Stimulated activated CD4-positive, alpha-beta T cell treated with anti-CD3 and anti-CD28 coated beads, Interleukin-1b, Interleukin-23, amount 100 ng/mL, for 24 hours (primary cell): ENCODE measurements around the gene DNAH3.
"Not testable (repeated sequence)": the region's sequence is repeated elsewhere in the genome, so short reads cannot be mapped to it uniquely, and the experiment has no call there.

ENCODE experiments used
- DNase-seq, 4 experiments: peaks; one replicate each; pipeline ENCODE4 v3.0.0-alpha.2; 2020; ENCODE audit warnings: low read depth in 4 of 4, low spot score in 1 of 4

Gene DNAH3

DNA sequence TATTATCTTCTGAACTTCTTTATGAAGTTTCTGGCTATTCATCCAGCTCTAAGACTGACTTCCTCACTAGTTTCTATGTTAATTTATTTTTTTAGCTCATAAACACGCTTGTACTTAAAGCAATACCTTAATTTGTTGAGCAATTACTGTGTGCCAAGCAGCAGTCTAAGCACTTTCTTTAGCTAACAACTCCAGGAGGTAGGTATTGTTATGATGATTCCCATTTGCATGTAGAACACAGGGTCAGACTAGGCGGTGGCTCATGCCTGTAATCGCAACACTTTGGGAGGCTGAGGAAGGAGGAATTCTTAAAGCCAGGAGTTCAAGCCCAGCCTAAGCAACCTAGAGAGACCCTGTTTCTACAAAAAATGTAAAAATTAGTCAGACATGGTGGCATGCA, 19.8 kb downstream of the DNAH3 start:
- no peak for DNase-seq

DNA sequence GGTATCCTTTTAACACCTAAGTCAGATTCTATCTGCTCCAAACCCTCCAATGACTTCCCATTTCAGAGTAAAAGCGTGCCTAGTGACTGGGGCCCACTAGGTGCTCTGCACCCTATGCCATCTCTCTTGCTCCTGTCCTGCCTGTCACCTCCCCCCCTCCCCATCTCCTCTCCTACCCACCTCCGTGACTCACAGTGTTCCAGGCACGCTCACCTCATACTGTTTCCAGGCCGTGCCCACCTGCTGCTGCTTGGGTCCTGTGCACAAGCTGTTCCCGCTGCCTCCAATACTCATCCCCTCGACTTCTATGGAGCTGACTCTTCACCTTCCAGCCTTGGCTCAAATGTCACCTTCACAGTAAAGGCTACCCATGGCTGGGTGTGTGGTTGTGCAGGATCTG, 21.7 kb downstream of the DNAH3 start:
- no peak for DNase-seq

DNA sequence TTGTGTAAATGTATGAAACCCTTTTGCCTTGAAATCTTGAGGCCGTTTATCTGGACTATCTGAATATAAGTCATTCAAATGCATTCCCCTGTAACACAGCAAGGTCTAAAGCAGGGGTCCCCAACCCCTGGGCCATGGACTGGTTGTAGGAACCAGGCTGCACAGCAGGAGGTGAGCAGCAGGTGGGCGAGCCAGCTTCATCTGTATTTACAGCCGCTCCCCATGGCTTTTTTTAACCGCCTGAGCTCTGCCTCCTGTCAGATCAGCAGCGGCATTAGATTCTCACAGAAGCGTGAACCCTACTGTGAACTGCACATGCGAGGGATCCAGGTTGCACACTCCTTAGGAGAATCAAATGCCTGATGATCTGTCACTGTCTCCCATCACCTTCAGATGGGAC, 24.1 kb downstream of the DNAH3 start:
- DNase-seq = no peak

DNA sequence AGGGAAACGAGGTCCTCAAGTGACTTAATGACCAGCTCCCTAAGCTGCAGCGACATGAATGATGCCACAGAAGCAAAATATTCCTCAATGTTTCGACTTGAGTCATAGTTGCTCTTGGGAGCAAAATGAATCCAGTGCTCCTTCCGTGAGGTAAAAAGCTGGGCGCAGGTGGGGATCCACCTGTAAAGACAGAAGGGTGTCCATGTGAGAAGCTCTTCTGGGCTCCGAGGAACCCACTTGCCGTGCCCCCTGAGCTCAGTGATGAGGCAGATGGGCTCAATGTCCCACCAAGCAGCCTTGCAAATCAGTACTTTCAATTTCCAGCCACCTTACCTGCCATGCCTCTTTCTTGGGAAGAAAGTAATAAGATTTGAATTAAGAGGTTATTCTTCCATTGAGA, 25.5 kb downstream of the DNAH3 start:
- DNase-seq = no peak

DNA sequence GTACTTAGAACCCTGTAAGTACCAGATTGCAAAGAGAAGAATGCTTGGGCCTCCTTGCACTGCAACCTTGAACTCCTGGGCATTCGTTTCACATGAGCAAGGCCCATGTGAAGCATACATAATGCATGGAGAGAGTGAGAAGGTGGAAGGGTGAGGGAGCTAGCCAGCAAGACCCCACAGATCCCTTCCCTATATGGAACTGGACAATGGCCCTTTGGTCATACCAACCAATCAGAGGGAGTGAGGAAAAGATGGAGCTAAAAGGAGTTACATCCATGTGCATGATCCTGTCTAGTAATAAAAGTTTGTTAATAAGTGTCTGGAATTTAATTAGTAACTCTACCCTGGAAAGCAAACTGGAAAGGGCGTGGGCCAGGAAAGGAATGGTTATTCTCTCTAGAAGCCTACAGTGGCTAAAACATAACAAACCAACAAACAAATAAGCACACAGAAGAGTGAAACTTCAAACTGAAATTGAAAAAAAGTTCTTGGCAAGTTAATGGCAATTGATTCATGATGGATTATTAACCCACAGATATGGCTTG, 29.6 kb downstream of the DNAH3 start:
- no peak for DNase-seq

DNA sequence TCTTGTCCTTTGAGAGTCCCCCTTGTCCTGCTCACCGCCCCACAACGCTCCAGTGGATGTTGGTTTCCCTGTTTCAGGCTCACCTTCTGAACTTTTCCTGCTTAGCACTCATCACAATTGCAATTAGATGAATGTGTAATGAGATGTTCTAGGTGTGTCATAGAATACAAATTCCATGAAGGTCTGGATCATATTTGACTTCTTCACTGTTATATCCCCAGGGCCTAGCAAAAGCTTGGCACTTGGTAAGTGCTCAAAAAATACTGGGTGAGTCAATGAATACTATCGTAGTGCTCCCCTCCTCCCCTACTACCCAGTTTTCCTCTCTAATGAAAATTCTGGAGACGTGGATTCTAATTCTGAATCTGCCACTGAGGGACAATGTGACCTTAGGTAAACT, 33.1 kb downstream of the DNAH3 start:
- no peak for DNase-seq

DNA sequence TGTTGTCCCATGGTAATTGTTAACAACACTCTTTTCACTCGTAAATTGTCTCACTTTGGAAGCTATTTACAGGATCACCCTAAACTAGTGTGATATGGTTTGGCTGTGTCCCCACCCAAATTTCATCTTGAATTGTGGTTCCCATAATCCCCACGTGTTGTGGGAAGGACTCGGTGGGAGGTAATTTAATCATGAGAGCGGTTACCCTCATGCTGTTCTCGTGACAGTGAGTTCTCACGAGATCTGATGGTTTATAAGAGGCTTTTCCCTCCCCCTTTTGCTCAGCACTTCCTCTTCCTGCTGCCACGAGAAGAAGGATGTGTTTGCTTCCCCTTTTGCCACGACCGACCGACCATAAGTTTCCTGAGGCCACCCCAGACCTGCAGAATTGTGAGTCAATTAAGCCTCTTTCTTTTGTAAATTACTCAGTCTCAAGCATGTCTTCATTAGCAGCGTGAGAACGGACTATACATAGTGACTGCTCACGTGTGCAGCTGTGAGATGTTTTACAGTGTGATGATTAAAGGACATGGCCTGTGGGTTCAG, 34.4 kb downstream of the DNAH3 start:
- DNase-seq = no peak

DNA sequence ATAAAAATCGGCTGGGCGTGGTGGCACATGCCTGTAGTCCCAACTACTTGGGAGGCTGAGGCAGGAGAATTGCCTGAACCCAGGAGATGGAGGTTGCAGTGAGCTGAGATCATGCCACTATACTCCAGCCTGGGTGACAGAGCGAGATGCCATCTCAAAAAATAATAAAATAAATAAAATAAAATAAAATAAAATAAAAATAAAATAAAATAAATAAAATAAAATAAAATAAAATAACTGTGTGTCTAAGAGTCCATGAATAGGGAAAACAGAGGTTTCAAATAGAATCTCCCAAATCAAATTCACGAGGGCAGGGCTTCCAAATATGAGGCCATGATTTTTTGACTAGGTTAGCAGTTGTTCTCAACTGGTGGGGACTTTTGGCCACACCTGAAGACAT, 35.1 kb downstream of the DNAH3 start:
- DNase-seq = not testable (repeated sequence)

DNA sequence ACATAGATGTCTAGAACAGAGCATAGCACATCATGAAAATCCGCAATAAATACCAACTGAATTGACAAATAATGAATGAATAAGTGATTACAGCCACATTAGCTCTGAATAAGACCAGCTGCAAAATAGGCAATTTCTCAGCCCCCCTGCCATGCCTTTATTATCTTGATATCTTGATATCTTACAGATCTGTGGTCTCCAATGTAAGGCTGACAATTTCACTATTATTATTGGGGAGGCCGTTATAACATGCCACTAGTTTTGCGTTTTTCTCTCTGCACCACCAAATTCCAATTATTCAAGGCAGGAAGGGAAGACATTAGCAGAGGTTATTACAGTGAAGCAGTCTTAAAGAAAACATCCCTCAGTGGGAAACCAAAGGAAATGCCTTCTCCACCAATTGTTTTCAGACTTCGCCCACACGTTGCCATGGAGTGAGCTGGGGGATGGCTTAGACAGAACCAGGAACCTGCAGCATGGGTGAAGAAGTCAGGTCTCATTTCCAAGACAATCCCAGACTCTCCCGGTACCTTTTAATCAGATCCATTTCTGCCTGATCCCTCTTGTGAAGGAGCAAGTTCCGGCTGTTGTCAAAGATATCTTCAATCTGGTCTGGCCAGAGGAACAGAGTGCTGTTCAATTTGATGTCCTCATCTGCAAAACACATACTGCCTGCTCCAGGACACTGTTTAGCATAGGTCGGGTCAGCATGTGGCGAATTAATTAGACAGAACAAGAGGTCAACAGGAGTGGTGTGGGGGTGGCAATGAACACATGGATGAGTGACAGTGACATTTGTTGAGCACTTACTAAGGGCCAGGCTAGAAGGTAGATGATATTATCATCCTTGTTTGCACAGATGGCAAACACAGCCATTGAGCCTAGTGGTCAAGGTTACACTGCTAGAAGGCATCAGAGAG, 46.4 kb downstream of the DNAH3 start:
- no peak for DNase-seq

DNA sequence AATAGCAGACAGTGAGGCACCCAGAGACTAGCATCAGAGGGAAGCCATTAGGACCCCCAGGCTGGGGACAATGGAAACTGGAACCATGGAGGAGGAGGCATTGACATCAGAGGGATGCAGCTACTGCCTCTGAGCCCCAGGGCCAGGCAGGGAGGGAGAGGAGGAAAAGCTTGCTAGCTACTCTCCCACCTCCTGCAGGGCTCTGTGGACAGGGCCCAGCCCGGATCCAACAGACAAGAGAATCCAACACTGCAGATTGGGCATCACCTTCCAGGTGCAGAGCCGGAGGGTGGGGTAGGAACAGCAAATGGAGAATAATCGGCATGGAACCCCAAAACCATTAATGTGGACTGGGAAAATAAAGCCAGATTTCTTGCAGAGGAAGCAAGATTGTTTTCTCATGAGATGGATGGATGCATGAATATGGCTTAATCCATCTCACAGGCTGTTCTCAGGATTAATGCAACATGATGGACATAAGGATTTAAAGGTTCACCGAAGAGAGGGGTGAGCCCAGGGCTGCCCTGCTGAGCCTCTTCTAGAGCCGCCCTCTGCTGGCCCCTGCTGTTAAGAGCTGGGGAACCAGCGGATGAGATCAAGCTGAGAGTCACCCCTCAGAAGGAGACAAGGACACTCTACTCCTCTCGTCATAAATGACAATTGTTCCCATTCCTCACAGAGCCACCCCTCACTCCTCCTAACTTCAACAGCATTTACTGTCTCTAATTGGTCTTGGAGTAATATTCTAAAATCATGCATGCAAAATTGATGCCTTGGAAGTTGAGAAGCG, 48.8 kb downstream of the DNAH3 start:
- DNase-seq = peak in 1 of 4 experiments; percentile 12

DNA sequence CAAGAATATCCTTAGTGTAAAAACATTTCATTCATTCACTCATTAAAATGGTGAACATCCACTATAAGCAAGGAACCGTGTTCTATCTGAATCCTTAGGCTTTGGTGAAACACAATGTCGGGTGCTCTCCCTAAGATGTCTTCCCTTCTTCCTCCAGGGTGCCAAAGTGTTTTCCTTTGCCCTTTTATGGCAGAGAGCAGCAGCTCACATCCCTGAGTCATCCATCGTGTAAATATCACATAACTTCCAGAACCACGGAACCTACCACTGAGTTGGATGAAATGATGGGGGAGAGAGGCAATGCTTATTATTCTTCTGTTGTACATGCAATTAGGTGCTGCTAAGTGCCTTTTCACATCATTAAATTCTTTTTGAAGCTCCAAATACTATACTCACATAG, 50.2 kb downstream of the DNAH3 start:
- DNase-seq = no peak

DNA sequence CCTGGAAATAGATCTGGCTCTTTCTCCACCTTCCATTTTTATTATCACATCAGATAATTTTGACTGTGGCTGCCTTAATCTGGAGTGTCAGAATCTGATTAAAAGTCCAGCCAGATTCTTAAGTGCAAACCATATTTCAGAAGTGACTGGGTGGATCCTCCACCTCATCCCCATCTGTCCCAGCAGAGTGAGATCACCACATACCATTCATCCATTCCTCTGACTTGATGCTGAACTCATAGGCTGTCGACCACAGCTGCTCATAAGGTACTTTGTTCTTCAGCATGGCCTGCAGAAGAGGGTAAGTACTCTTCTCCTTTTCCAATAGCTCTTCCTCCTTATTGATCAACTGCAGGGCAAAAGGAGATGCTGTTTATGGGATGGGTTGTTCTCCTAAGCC, 53.5 kb downstream of the DNAH3 start:
- DNase-seq = no peak

DNA sequence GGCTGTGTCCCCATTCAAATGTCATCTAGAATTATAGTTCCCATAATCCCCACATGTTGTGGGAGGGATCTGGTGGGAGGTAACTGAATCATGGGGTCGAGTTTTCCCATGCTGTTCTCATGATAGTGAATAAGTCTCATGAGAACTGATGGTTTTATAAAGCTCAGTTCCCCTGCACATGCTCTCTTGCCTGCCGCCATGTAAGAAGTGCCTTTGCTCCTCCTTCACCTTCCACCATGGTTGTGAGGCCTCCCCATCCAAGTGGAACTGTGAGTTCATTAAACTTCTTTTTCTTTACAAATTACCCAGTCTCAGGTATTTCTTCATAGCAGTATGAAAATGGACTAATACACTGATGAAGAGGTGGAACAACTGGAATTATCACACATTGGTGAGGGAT, 55.9 kb downstream of the DNAH3 start:
- DNase-seq = not testable (repeated sequence)

DNA sequence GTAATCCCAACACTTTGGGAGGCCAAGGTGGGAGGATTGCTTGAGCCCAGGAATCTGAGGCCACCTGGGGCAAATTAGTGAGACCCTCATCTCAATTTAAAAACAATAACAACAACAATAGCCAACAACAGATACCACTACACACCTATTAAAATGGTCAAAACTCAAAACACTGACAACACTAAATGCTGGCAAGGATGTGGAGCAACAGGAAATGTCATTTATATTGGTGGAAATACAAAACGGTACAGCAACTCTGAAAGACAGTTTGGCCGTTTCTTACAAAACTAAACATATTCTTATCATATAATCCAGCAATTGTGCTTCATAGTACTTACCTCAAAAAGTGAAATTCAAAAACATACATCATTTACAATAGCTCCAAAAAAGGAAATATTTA, 57.7 kb downstream of the DNAH3 start:
- no peak for DNase-seq

DNA sequence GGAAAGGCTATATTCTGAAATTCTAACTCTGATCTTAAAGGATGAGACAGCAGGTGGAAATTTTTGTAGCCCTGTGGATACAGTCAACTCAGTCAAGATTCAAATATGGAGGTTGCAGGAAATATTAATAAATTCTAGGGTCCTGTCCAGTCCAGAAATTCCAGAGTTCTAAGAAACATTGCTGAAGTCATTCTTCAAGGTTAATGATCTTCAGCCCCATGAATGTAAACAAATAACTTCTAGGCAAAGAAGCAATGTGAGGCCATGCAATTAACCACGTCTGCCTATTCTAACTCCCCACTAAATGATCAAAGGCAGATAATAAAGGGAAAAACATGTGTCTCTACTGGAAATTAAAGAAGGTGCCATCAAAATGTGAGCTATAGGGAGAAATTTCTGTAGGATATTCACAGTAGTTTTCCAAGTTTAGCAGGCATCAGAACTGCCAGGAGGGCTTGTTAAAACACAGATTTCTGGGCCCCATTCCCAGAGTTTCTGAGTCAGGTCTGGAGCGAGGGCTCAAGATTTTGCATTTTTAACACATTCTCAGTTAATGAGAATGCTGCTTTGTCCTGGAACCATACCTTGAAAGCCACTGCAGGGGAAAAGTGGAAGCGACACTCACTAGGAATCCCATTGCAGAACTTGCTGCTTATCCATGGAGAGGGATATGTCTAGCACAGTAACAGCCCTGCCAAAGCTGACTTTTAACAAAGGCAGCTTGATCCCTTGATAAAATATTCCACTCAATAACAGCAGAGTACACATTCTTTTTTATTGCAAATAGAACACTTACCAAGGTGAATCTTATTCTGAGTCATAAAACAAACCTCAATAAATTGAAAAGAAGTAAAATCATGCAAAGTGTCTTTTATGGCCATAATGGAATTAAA, 61.8 kb downstream of the DNAH3 start:
- no peak for DNase-seq

DNA sequence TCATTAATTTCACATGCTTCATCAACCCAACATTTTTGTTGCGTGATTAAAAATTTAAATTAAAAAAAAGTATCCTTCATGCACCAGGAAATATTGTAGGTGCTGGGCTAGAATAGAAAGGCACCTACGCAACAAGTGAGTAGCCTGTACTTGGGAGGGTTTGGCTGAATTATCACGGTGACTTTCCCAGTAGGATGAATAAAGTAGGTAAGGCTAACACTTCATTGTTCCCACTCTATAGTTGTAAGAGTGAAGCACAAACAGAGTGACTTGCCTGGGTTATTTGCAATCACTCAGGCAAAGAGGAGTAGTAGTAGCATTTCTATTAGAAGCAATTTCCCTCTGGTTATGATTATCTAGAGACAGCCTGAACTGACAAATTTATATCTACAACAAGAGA, 62.5 kb downstream of the DNAH3 start:
- DNase-seq = no peak

DNA sequence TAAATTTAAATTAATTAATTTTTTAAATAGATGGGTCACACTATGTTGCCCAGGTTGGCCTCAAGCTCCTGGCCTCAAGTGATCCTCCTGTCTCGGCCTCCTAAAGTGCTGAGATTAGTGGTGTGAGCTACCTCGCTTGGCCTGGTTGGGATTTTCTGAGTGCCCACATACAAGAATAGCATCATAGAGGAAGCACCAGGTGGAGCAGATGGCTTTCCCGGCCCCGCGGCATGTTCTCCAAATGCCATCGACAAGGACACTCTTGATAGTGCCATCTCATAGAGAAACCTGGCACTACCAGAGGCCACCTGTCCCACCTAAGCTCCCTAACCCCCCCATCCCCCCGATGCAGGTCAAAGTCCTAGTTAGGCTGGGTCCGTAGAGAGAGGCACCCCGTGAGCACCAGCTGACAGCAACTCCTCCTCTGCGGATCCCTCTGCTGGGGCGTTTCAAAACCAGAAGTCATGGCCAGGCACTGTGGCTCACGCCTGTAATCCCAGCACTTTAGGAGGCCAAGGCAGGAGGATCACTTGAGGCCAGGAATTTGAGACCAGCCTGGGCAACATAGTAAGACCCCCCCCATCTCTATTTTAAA, 65.9 kb downstream of the DNAH3 start:
- no peak for DNase-seq

DNA sequence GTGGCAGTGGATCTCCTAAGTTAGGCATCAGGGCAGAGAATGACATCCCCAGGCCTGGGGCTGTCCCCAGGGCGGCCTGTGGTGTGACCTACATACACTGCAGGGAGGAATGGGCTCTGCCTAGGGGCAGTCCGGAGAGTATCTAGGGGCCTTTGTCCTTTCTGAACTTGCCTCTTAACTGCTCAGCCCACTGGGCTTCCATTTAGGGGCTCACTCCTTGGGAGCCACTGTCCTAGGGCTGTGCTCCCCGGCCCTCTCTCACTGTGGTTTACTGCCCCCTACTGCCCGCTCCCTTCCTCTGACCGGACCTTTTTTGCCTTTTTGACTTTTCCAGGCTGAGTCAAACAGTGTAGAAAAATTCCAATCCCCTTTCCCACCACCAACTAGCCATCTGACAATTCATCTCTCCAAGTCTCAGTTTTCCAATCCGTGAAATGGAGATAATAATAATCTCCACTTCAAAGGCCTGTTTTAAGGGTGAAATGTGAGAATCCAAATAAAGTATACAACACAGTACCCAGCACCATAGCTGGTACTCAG, 66.8 kb downstream of the DNAH3 start:
- peak; percentile 16 to 34 (median 22) for DNase-seq

DNA sequence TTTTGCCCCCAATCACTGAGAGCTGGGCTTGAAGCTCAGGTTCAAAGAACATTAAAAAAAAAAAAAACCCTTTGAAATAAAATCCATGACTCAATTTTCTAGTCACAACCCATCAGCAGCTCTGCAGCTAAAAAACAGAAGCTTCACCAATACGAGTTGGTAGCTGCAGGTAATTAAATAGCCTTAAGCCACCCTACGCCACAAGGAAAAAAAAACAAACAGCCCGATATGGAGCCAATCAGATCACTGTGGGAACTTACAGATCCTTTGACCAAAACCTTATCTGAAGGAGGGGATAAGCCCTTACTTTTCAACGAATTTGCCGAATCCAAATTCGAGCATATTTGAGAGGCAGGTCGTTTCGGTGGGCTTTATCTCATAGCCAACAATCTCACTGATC, 69.3 kb downstream of the DNAH3 start:
- no peak for DNase-seq

DNA sequence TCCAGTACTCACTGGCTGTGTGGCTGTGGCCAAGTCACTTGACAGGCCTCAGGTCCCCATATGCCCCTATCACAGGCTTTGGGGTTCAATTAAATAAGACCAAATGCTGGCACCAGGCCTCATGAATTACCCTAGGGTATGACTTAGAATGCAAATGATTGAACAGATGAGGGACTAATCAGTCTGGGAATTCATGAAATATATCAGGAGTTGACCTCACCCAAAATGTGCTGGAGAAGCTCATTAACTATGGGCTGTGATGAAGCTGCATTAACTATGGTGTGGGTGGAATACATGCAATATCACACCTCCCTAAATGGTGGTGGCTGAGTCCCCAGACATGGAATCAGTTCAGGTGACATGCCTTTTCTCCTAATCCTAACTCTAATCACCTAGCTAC, 72.1 kb downstream of the DNAH3 start:
- DNase-seq = no peak
